HG02759 (cell line): Measurements from ENCODE around the gene LIN28B.

Experiments
- ATAC-seq: cut with Tn5 transposase; IDR thresholded peaks from one replicate; pipeline ENCODE4 v1.9.1; 2021; ENCODE audit warnings: mild to moderate bottlenecking, moderate library complexity; ENCODE audit not compliant: unreplicated experiment

LIN28B gene

GRCh38 chr6:105106260-105106659 is 149.4 kb downstream of the LIN28B start:
- ATAC-seq, result no peak

- ATAC-seq, result no peak
Observed at GRCh38 chr6:105107207-105107606, 150.3 kb downstream of the LIN28B start.

GRCh38 chr6:105108631-105109262 is 151.8 kb downstream of the LIN28B start:
- ATAC-seq, result no peak

GRCh38 chr6:105109955-105110895 is 153.3 kb downstream of the LIN28B start:
- ATAC-seq, result no peak

GRCh38 chr6:105111105-105111504 is 154.2 kb downstream of the LIN28B start:
- no peak for ATAC-seq

GRCh38 chr6:105111871-105112270 is 155.0 kb downstream of the LIN28B start:
- ATAC-seq, result no peak

GRCh38 chr6:105112577-105112976 is 155.7 kb downstream of the LIN28B start:
- no peak for ATAC-seq

GRCh38 chr6:105113422-105113821 is 156.5 kb downstream of the LIN28B start:
- ATAC-seq, result no peak

GRCh38 chr6:105116150-105116549 is 159.2 kb downstream of the LIN28B start:
- ATAC-seq, result no peak

GRCh38 chr6:105120570-105120969 is 163.7 kb downstream of the LIN28B start:
- ATAC-seq, result no peak

GRCh38 chr6:105121981-105122380 is 165.1 kb downstream of the LIN28B start:
- no peak for ATAC-seq

- no peak for ATAC-seq
Observed at GRCh38 chr6:105122717-105123116, 165.8 kb downstream of the LIN28B start.
